ENCODE measurements around the gene ESYT2. TPM values are rescaled to one million over a fixed set of nuclear protein-coding genes. Genes with fewer than 3 reads are reported as not detected.

The ESYT2 gene
- total RNA-seq, 1 experiment from 2014 or later = 39.0 TPM

GRCh38 chr7:158805414-158805813 is 23.9 kb downstream of the ESYT2 start:
- Histone ChIP-seq H2AK5ac (ENCODE audit: insufficient read length, low read length) (no peak overlapping the region), H4K20me1 (ENCODE audit: control insufficient read depth, insufficient read depth, insufficient read length) (no peaks in the 10 kb centered on the region), H3K23ac (ENCODE audit: insufficient read length, low read depth, low read length) (no peak overlapping the region), H2BK12ac (ENCODE audit: insufficient read length, low read depth, low read length) (no peak overlapping the region), H3K27ac (ENCODE audit: insufficient read length, low read depth, low read length) (no peak overlapping the region), H3T11ph (ENCODE audit: low read length) (no peak overlapping the region), H2BK120ac (ENCODE audit: low read depth, low read length, poor library complexity, severe bottlenecking) (no peak overlapping the region), H3K27me3 (ENCODE audit: insufficient read depth, low read length) (no peaks in the 10 kb centered on the region), H2BK20ac (ENCODE audit: low read depth, low read length, poor library complexity, severe bottlenecking) (no peak overlapping the region), H3K9me3 (ENCODE audit: control insufficient read depth, low read depth, low read length) (no peaks in the 10 kb centered on the region), H3K79me1 (ENCODE audit: insufficient read depth, low read depth, low read length, poor library complexity, severe bottlenecking) (no peaks in the 10 kb centered on the region), H3K23me2 (ENCODE audit: insufficient read length, low read depth, low read length, poor library complexity, severe bottlenecking) (no peaks in the 10 kb centered on the region), H2AFZ (ENCODE audit: low read length) (no peak overlapping the region), H3K4me2 (ENCODE audit: insufficient read depth, insufficient read length, low read length) (no peak overlapping the region), H2BK5ac (ENCODE audit: insufficient read length, low read length) (no peak overlapping the region), H3K79me2 (ENCODE audit: insufficient read depth, low read length) (peaks cover 2% of the 10 kb centered on the region; the same call in 1 of the 2 replicates), H3K56ac (ENCODE audit: insufficient read length, low read depth, low read length) (no peak overlapping the region), H4K8ac (replicated peaks; ENCODE audit: insufficient read length, low read depth, low read length) (no peak overlapping the region), H3K18ac (ENCODE audit: insufficient read length, low read depth, low read length) (no peak overlapping the region), H3K9ac (ENCODE audit: extremely low read depth, insufficient read length, low read length) (no peak overlapping the region), H3K14ac (ENCODE audit: insufficient read depth, low read length) (no peak overlapping the region), H3K4me1 (ENCODE audit: insufficient read depth, low read length) (no peaks in the 10 kb centered on the region; the same call in 1 of the 2 replicates), H4K5ac (ENCODE audit: insufficient read length, low read depth, low read length) (no peak overlapping the region), H2BK15ac (ENCODE audit: low read depth, low read length) (no peak overlapping the region), H4K91ac (ENCODE audit: insufficient read length, low read depth, low read length) (no peak overlapping the region), H3K4ac (ENCODE audit: low read depth, low read length) (no peak overlapping the region)
- H3K27ac Mint-ChIP-seq = no peak overlapping the region
- H3K9me3 Mint-ChIP-seq = peaks cover 25 to 27% of the 10 kb centered on the region in 2 experiments
- no CpG with 5 or more reads among the region's 2 CpGs for WGBS (ENCODE audit: extremely low coverage, insufficient read length, low lambda C conversion rate)
- TF ChIP-seq, protein P1, sequence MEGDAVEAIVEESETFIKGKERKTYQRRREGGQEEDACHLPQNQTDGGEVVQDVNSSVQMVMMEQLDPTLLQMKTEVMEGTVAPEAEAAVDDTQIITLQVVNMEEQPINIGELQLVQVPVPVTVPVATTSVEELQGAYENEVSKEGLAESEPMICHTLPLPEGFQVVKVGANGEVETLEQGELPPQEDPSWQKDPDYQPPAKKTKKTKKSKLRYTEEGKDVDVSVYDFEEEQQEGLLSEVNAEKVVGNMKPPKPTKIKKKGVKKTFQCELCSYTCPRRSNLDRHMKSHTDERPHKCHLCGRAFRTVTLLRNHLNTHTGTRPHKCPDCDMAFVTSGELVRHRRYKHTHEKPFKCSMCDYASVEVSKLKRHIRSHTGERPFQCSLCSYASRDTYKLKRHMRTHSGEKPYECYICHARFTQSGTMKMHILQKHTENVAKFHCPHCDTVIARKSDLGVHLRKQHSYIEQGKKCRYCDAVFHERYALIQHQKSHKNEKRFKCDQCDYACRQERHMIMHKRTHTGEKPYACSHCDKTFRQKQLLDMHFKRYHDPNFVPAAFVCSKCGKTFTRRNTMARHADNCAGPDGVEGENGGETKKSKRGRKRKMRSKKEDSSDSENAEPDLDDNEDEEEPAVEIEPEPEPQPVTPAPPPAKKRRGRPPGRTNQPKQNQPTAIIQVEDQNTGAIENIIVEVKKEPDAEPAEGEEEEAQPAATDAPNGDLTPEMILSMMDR (conservative IDR thresholded peaks at IDR 0.05) = no peak
- H3K4me1 Mint-ChIP-seq = peaks cover 5 to 8% of the 10 kb centered on the region in 2 experiments; a peak in 3 of 4 replicates
- H3K27me3 Mint-ChIP-seq (ENCODE audit: low read depth) = no peaks in the 10 kb centered on the region
- no peak for DNase-seq
- H3K36me3 Mint-ChIP-seq (ENCODE audit: insufficient read depth in 1 of 3, low read depth in 3 of 3) = peaks cover 33 to 67% (median 33%) of the 10 kb centered on the region in 3 experiments
- no peak overlapping the region for H3K4me3 Mint-ChIP-seq
